ENCODE results near the gene FBXO15. TPM values are rescaled to one million over a fixed set of nuclear protein-coding genes. Genes with fewer than 3 reads are reported as not detected.

Gene FBXO15
- polyA plus RNA-seq, 1 donor from 2014 or later: 6.1 TPM

GRCh38 chr18:74185860-74186259 lies 38.2 kb upstream of the FBXO15 start:
- no peak overlapping the region for H3K4me3 ChIP-seq (ENCODE audit: low read length)
- no peaks in the 10 kb centered on the region for H3F3A ChIP-seq (ENCODE audit: insufficient read depth, low read length, poor library complexity, severe bottlenecking)
- H3K36me3 ChIP-seq (ENCODE audit: insufficient read depth, low read length): no peaks in the 10 kb centered on the region
- no peak overlapping the region for H2AFZ ChIP-seq (ENCODE audit: low read depth, low read length)
- H3K9ac ChIP-seq (ENCODE audit: low read length): no peak overlapping the region
- H3K9me3 ChIP-seq (ENCODE audit: low read length): no peaks in the 10 kb centered on the region
- no peak for TF ChIP-seq REST (IDR thresholded peaks at IDR 0.05; ENCODE audit: borderline replicate concordance)
- no peak for TF ChIP-seq TAF1 (IDR thresholded peaks at IDR 0.05; ENCODE audit: low read depth)
- H3K79me2 ChIP-seq (replicated peaks; ENCODE audit: insufficient read depth, low read length): no peaks in the 10 kb centered on the region
- no peaks in the 10 kb centered on the region for H4K20me1 ChIP-seq (ENCODE audit: insufficient read depth)
- no peak overlapping the region for H3K4me2 ChIP-seq (ENCODE audit: low read length)
- no peaks in the 10 kb centered on the region for H3K27me3 ChIP-seq (ENCODE audit: insufficient read depth, low read depth, low read length)
- H3K9me2 ChIP-seq (ENCODE audit: insufficient read depth, low read length): no peaks in the 10 kb centered on the region
- no peak overlapping the region for H3K27ac ChIP-seq (ENCODE audit: low read length)

DNA sequence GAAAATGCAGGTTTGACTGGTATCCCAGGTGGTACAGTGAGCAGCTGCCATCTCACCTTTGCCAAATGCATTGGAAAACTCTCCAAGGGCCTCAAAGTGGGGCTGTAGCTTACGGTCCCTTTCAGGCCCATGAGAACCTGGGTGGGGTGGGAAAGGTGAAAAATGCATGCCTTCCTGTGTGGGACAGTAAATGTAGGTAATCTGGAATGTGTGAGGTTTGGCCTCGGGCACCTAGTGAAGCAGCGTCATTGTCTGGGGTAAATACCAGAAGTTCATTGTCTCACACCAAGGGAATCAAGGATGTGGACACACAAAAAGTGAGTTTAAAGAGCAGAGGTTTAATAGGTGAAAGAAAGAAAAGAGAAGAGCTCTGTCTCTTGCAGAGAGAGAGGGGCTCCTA lies 37.2 kb upstream of the FBXO15 start:
- Histone ChIP-seq H3F3A (ENCODE audit: insufficient read depth, low read length, poor library complexity, severe bottlenecking) (no peaks in the 10 kb centered on the region), H3K79me2 (replicated peaks; ENCODE audit: insufficient read depth, low read length) (no peaks in the 10 kb centered on the region), H3K9me3 (ENCODE audit: low read length) (no peaks in the 10 kb centered on the region), H3K36me3 (ENCODE audit: insufficient read depth, low read length) (no peaks in the 10 kb centered on the region), H3K9ac (ENCODE audit: low read length) (no peak overlapping the region), H3K4me2 (ENCODE audit: low read length) (no peak overlapping the region), H3K27me3 (ENCODE audit: insufficient read depth, low read depth, low read length) (no peaks in the 10 kb centered on the region), H2AFZ (ENCODE audit: low read depth, low read length) (no peak overlapping the region), H3K9me2 (ENCODE audit: insufficient read depth, low read length) (no peaks in the 10 kb centered on the region), H3K27ac (ENCODE audit: low read length) (no peak overlapping the region), H4K20me1 (ENCODE audit: insufficient read depth) (no peaks in the 10 kb centered on the region), H3K4me3 (ENCODE audit: low read length) (no peak overlapping the region)
- TF ChIP-seq EZH2 (IDR thresholded peaks at IDR 0.05; ENCODE audit: borderline replicate concordance, insufficient read depth, low read length, poor library complexity, severe bottlenecking): no peak
- TF ChIP-seq, protein P1, sequence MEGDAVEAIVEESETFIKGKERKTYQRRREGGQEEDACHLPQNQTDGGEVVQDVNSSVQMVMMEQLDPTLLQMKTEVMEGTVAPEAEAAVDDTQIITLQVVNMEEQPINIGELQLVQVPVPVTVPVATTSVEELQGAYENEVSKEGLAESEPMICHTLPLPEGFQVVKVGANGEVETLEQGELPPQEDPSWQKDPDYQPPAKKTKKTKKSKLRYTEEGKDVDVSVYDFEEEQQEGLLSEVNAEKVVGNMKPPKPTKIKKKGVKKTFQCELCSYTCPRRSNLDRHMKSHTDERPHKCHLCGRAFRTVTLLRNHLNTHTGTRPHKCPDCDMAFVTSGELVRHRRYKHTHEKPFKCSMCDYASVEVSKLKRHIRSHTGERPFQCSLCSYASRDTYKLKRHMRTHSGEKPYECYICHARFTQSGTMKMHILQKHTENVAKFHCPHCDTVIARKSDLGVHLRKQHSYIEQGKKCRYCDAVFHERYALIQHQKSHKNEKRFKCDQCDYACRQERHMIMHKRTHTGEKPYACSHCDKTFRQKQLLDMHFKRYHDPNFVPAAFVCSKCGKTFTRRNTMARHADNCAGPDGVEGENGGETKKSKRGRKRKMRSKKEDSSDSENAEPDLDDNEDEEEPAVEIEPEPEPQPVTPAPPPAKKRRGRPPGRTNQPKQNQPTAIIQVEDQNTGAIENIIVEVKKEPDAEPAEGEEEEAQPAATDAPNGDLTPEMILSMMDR (IDR thresholded peaks at IDR 0.05; ENCODE audit: poor library complexity, severe bottlenecking): no peak
- TF ChIP-seq SMC3 (conservative IDR thresholded peaks at IDR 0.05; ENCODE audit: poor library complexity): no peak
- TF ChIP-seq MXI1 (conservative IDR thresholded peaks at IDR 0.05; ENCODE audit: poor library complexity, severe bottlenecking): no peak

DNA sequence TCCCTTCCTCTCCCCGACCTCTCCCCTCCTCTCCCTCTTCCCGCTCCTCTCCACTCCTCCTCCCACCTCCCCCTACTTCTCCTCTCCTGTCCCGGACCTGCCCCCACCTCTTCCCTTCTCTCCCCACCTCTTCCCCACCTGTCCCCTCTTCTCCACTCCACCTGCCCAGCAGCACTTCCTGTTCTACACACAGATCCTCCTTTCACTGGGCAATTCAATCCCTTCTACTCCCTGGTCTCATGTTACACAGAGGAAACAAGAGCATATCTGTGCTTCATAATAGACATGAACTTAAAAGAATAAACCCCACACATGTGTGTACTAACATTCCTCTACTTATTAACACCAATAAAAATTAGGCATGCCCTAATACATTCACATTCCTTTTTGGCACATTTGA lies 35.5 kb upstream of the FBXO15 start:
- Histone ChIP-seq H3F3A (ENCODE audit: insufficient read depth, low read length, poor library complexity, severe bottlenecking) (no peaks in the 10 kb centered on the region), H3K27ac (ENCODE audit: low read length) (no peak overlapping the region), H3K4me3 (ENCODE audit: low read length) (no peak overlapping the region), H3K9me3 (ENCODE audit: low read length) (no peaks in the 10 kb centered on the region), H2AFZ (ENCODE audit: low read depth, low read length) (no peak overlapping the region), H3K9me2 (ENCODE audit: insufficient read depth, low read length) (no peaks in the 10 kb centered on the region), H4K20me1 (ENCODE audit: insufficient read depth) (no peaks in the 10 kb centered on the region), H3K9ac (ENCODE audit: low read length) (no peak overlapping the region), H3K79me2 (replicated peaks; ENCODE audit: insufficient read depth, low read length) (no peaks in the 10 kb centered on the region), H3K27me3 (ENCODE audit: insufficient read depth, low read depth, low read length) (no peaks in the 10 kb centered on the region), H3K36me3 (ENCODE audit: insufficient read depth, low read length) (no peaks in the 10 kb centered on the region), H3K4me2 (ENCODE audit: low read length) (no peak overlapping the region)
- TF ChIP-seq POLR2AphosphoS5 (IDR thresholded peaks at IDR 0.05) (no peak), TAF1 (IDR thresholded peaks at IDR 0.05; ENCODE audit: low read depth) (no peak), MXI1 (conservative IDR thresholded peaks at IDR 0.05; ENCODE audit: poor library complexity, severe bottlenecking) (no peak), SMC3 (conservative IDR thresholded peaks at IDR 0.05; ENCODE audit: poor library complexity) (no peak), RAD21 (conservative IDR thresholded peaks at IDR 0.05) (no peak), EZH2 (IDR thresholded peaks at IDR 0.05; ENCODE audit: borderline replicate concordance, insufficient read depth, low read length, poor library complexity, severe bottlenecking) (no peak), EP300 (conservative IDR thresholded peaks at IDR 0.05; ENCODE audit: poor library complexity, severe bottlenecking) (no peak), REST (IDR thresholded peaks at IDR 0.05; ENCODE audit: borderline replicate concordance) (no peak)
- TF ChIP-seq, protein P1 (IDR thresholded peaks at IDR 0.05; ENCODE audit: poor library complexity, severe bottlenecking): no peak

All from neural cell (in vitro differentiated cells).